AG08396 (cell line): ENCODE results near the gene PKNOX1.
"Not testable (repeated sequence)": the region's sequence is repeated elsewhere in the genome, so short reads cannot be mapped to it uniquely, and the experiment has no call there.

Source experiments
- DNase-seq: peaks from one replicate; pipeline ENCODE4 v3.0.0; 2012; ENCODE audit warnings: low spot score, mixed read lengths

Gene PKNOX1

GRCh38 chr21:42983869-42984268 is 9.5 kb downstream of the PKNOX1 start:
- DNase-seq: no peak

GRCh38 chr21:42986125-42986783 is 11.9 kb downstream of the PKNOX1 start:
- DNase-seq: no peak

- peak; percentile 44 for DNase-seq
Measured at GRCh38 chr21:42988236-42988965, 14.0 kb downstream of the PKNOX1 start.

GRCh38 chr21:42989370-42989769 is 15.0 kb downstream of the PKNOX1 start:
- not testable (repeated sequence) for DNase-seq

GRCh38 chr21:42989816-42990650 is 15.7 kb downstream of the PKNOX1 start:
- no peak for DNase-seq

GRCh38 chr21:42991992-42992740 is 17.8 kb downstream of the PKNOX1 start:
- DNase-seq: peak; percentile 89

- no peak for DNase-seq
Measured at GRCh38 chr21:42993051-42993712, 18.8 kb downstream of the PKNOX1 start.

- DNase-seq: peak; percentile 82
Measured at GRCh38 chr21:42997053-42997452, 22.7 kb downstream of the PKNOX1 start.

- DNase-seq: not testable (repeated sequence)
Measured at GRCh38 chr21:42997983-42998382, 23.6 kb downstream of the PKNOX1 start.

- DNase-seq: not testable (repeated sequence)
Measured at GRCh38 chr21:42999152-42999551, 24.8 kb downstream of the PKNOX1 start.

GRCh38 chr21:43000041-43000440 is 25.7 kb downstream of the PKNOX1 start:
- not testable (repeated sequence) for DNase-seq

GRCh38 chr21:43001316-43001715 is 27.0 kb downstream of the PKNOX1 start:
- no peak for DNase-seq

GRCh38 chr21:43004926-43005325 is 30.6 kb downstream of the PKNOX1 start:
- DNase-seq: no peak

- DNase-seq: no peak
Measured at GRCh38 chr21:43005635-43006034, 31.3 kb downstream of the PKNOX1 start.

- DNase-seq: not testable (repeated sequence)
Measured at GRCh38 chr21:43006051-43006873, 31.9 kb downstream of the PKNOX1 start.

- no peak for DNase-seq
Measured at GRCh38 chr21:43006874-43007208, 32.5 kb downstream of the PKNOX1 start.

GRCh38 chr21:43012596-43012995 is 38.2 kb downstream of the PKNOX1 start:
- peak; percentile 59 for DNase-seq

- DNase-seq: no peak
Measured at GRCh38 chr21:43015906-43016540, 41.7 kb downstream of the PKNOX1 start.

- DNase-seq: no peak
Measured at GRCh38 chr21:43016728-43017127, 42.4 kb downstream of the PKNOX1 start.

GRCh38 chr21:43018519-43018918 is 44.2 kb downstream of the PKNOX1 start:
- no peak for DNase-seq
